HEK293 (cell line): Measurements from ENCODE around the gene ZC3H12C.

Experiments
- CTCF ChIA-PET: fragments of 350-600 bp; formaldehyde crosslinking; extraction: SDS; loops from one replicate; lab custom pipeline; 2021; ENCODE audit warnings: antibody characterized with exemption; lab: Yijun Ruan, JAX
- POLR2A ChIA-PET: fragments of 300-600 bp; formaldehyde crosslinking; extraction: SDS; loops from one replicate; lab custom pipeline; 2020; ENCODE audit warnings: antibody characterized with exemption, inconsistent platforms; lab: Yijun Ruan, JAX
- H3K27ac ChIP-seq: fragments of 200-500 bp; sonication (Bioruptor generic); 2 replicates; pipeline ENCODE4 v1.5.1; 2014; ENCODE audit warnings: low read depth, low read length, control low read depth, inconsistent platforms; ENCODE audit errors: extremely low read depth
- H3K36me3 ChIP-seq, 2 experiments: fragments of 200-500 bp in 1 of 2; sonication (Bioruptor generic) in 1 of 2; 1 replicate in 1 of 2; 2 replicates in 1 of 2; pipeline ENCODE4 v1.5.1; 2014 to 2017; ENCODE audit warnings: inconsistent platforms in 2 of 2, low read length in 2 of 2; ENCODE audit not compliant: control insufficient read depth in 2 of 2, insufficient read depth in 1 of 2
- H3K4me1 ChIP-seq: fragments of 200-500 bp; sonication (Bioruptor generic); 2 replicates; pipeline ENCODE4 v1.5.1; 2014; ENCODE audit warnings: mild to moderate bottlenecking, low read length, inconsistent platforms; ENCODE audit not compliant: control insufficient read depth, insufficient read depth
- H3K4me3 ChIP-seq: 2 replicates; pipeline ENCODE4 v1.5.1; 2011; ENCODE audit warnings: low read depth, mild to moderate bottlenecking, control low read depth, low read length, moderate library complexity
- H3K9me3 ChIP-seq: fragments of 200-500 bp; sonication (Bioruptor generic); 2 replicates; pipeline ENCODE4 v1.5.1; 2014; ENCODE audit warnings: low read depth, low read length, inconsistent platforms; ENCODE audit not compliant: control insufficient read depth, insufficient read depth
- BCL11B ChIP-seq: fragments of 450-650 bp; formaldehyde crosslinking; IDR thresholded peaks from 2 replicates; pipeline ENCODE4 v1.5.1; 2016; ENCODE audit warnings: low read depth, missing biosample characterization, missing genetic modification characterization
- EGR2 ChIP-seq: fragments of 450-650 bp; formaldehyde crosslinking; IDR thresholded peaks from 2 replicates; pipeline ENCODE4 v1.5.1; 2016; ENCODE audit warnings: low read depth, missing biosample characterization, missing genetic modification characterization
- FEZF1 ChIP-seq: fragments of 450-650 bp; formaldehyde crosslinking; IDR thresholded peaks from 2 replicates; pipeline ENCODE4 v1.5.1; 2016; ENCODE audit warnings: missing biosample characterization, missing genetic modification characterization
- PRDM4 ChIP-seq: fragments of 450-650 bp; formaldehyde crosslinking; IDR thresholded peaks from 2 replicates; pipeline ENCODE4 v1.5.1; 2017; ENCODE audit warnings: missing biosample characterization, missing genetic modification characterization
- TRIM28 ChIP-seq: IDR thresholded peaks from 2 replicates; pipeline ENCODE4 v1.6.1; 2011; ENCODE audit warnings: low read length, control low read depth, borderline replicate concordance
- TSHZ1 ChIP-seq: fragments of 450-650 bp; formaldehyde crosslinking; IDR thresholded peaks from 2 replicates; pipeline ENCODE4 v1.5.1; 2016; ENCODE audit warnings: missing biosample characterization, missing genetic modification characterization, borderline replicate concordance
- YY2 ChIP-seq: fragments of 450-650 bp; formaldehyde crosslinking; IDR thresholded peaks from 2 replicates; pipeline ENCODE4 v1.5.1; 2016; ENCODE audit warnings: missing biosample characterization, missing genetic modification characterization
- ZBTB48 ChIP-seq: fragments of 450-650 bp; formaldehyde crosslinking; IDR thresholded peaks from 2 replicates; pipeline ENCODE4 v1.5.1; 2016; ENCODE audit warnings: missing biosample characterization, missing genetic modification characterization
- ZFHX2 ChIP-seq: fragments of 450-650 bp; formaldehyde crosslinking; conservative IDR thresholded peaks from 2 replicates; pipeline ENCODE4 v1.5.1; 2016; ENCODE audit warnings: missing biosample characterization, missing genetic modification characterization
- ZNF121 ChIP-seq: fragments of 450-650 bp; formaldehyde crosslinking; IDR thresholded peaks from 2 replicates; pipeline ENCODE4 v1.5.1; 2016; ENCODE audit warnings: missing biosample characterization, missing genetic modification characterization
- ZNF133 ChIP-seq: fragments of 450-650 bp; formaldehyde crosslinking; IDR thresholded peaks from 2 replicates; pipeline ENCODE4 v1.5.1; 2016; ENCODE audit warnings: missing biosample characterization, missing genetic modification characterization
- ZNF211 ChIP-seq: fragments of 450-650 bp; formaldehyde crosslinking; IDR thresholded peaks from 2 replicates; pipeline ENCODE4 v1.5.1; 2016; ENCODE audit warnings: low read depth, missing biosample characterization, missing genetic modification characterization
- ZNF239 ChIP-seq: fragments of 450-650 bp; formaldehyde crosslinking; IDR thresholded peaks from 2 replicates; pipeline ENCODE4 v1.5.1; 2016; ENCODE audit warnings: missing biosample characterization, missing genetic modification characterization
- ZNF248 ChIP-seq: fragments of 450-650 bp; formaldehyde crosslinking; IDR thresholded peaks from 2 replicates; pipeline ENCODE4 v1.5.1; 2017; ENCODE audit warnings: missing biosample characterization, missing genetic modification characterization
- ZNF292 ChIP-seq: fragments of 450-650 bp; formaldehyde crosslinking; IDR thresholded peaks from 2 replicates; pipeline ENCODE4 v1.5.1; 2016; ENCODE audit warnings: low read depth, missing biosample characterization, missing genetic modification characterization, borderline replicate concordance
- ZNF37A ChIP-seq: fragments of 450-650 bp; IDR thresholded peaks from 2 replicates; pipeline ENCODE4 v1.5.1; 2018; ENCODE audit warnings: missing biosample characterization, missing genetic modification characterization
- ZNF514 ChIP-seq: fragments of 450-650 bp; formaldehyde crosslinking; IDR thresholded peaks from 2 replicates; pipeline ENCODE4 v1.5.1; 2016; ENCODE audit warnings: missing biosample characterization, missing genetic modification characterization
- ZNF560 ChIP-seq: fragments of 450-650 bp; formaldehyde crosslinking; IDR thresholded peaks from 2 replicates; pipeline ENCODE4 v1.5.1; 2017; ENCODE audit warnings: missing biosample characterization, missing genetic modification characterization, borderline replicate concordance
- ZNF626 ChIP-seq: fragments of 450-650 bp; sonication (Bioruptor Pico); formaldehyde crosslinking; IDR thresholded peaks from 2 replicates; pipeline ENCODE4 v1.5.1; 2018; ENCODE audit warnings: missing biosample characterization, missing genetic modification characterization, inconsistent platforms
- ZNF639 ChIP-seq: fragments of 450-650 bp; formaldehyde crosslinking; IDR thresholded peaks from 2 replicates; pipeline ENCODE4 v1.5.1; 2016; ENCODE audit warnings: missing biosample characterization, missing genetic modification characterization
- ZNF777 ChIP-seq: fragments of 450-650 bp; formaldehyde crosslinking; IDR thresholded peaks from 2 replicates; pipeline ENCODE4 v1.5.1; 2017; ENCODE audit warnings: missing biosample characterization, missing genetic modification characterization, borderline replicate concordance

The ZC3H12C gene

GRCh38 chr11:110077346-110077745 lies 15.8 kb upstream of the ZC3H12C start:
- TF ChIP-seq FEZF1 (tag by site-specific recombination) (no peak), ZNF121 (tag by site-specific recombination) (no peak), ZNF133 (tag by site-specific recombination) (no peak), TSHZ1 (tag by site-specific recombination) (no peak), ZNF626 (tag by site-specific recombination) (no peak), ZNF639 (no peak), EGR2 (no peak), ZNF777 (tag by site-specific recombination) (no peak), PRDM4 (no peak), ZNF514 (tag by site-specific recombination) (no peak), ZBTB48 (tag by site-specific recombination) (no peak), ZNF211 (tag by site-specific recombination) (no peak), ZNF292 (tag by site-specific recombination) (no peak), ZNF560 (tag by site-specific recombination) (no peak), ZNF248 (tag by site-specific recombination) (no peak), ZNF37A (tag by site-specific recombination) (no peak)
- TF ChIP-seq, all 188 proteins: peak for 0
- ChIA-PET CTCF (interaction anchor here (0.6 to 1.3 kb wide), 3 partner anchors 13 to 86 kb away, joined by 3 to 9 read pairs (median 4); no protein-coding TSS in a partner anchor), POLR2A (interaction anchor here (1.3 kb wide), 1 partner anchor 12 kb away, joined by 3 read pairs; no protein-coding TSS in a partner anchor)
- Histone ChIP-seq H3K4me3 (no peak overlapping the region), H3K27ac (no peak overlapping the region; the same call in 1 of the 2 replicates), H3K36me3 (no peaks in the 10 kb centered on the region), H3K4me1 (0 out of 2 replicates have a peak, but pooled peaks cover 3% of the 10 kb centered on the region), H3K9me3 (no peaks in the 10 kb centered on the region)

GRCh38 chr11:110077831-110078325 lies 15.3 kb upstream of the ZC3H12C start:
- H3K4me1 ChIP-seq = 0 out of 2 replicates have a peak, but pooled peaks cover 3% of the 10 kb centered on the region
- POLR2A ChIA-PET = interaction anchor here (1.3 kb wide), 1 partner anchor 12 kb away, joined by 3 read pairs; no protein-coding TSS in a partner anchor
- CTCF ChIA-PET = interaction anchor here (0.6 to 1.3 kb wide), 6 partner anchors 9 to 349 kb away, joined by 3 to 9 read pairs (median 3); no protein-coding TSS in a partner anchor

More at GRCh38 chr11:110077831-110078325, 15.3 kb upstream of the ZC3H12C start:
- Histone ChIP-seq H3K27ac (no peak overlapping the region; the same call in 1 of the 2 replicates), H3K4me3 (no peak overlapping the region), H3K9me3 (no peaks in the 10 kb centered on the region), H3K36me3 (no peaks in the 10 kb centered on the region)
- TF ChIP-seq FEZF1 (tag by site-specific recombination) (no peak), TRIM28 (peak; percentile 76; the same call in 1 of the 2 replicates), YY2 (tag by site-specific recombination) (no peak), BCL11B (tag by site-specific recombination) (no peak), ZNF239 (tag by site-specific recombination) (no peak), ZFHX2 (no peak)
